Upper lobe of left lung (tissue), 4 donors: ENCODE data around the gene LRRC17.

ENCODE experiments used
- EP300 ChIP-seq, 4 donors: sonication (generic); formaldehyde crosslinking; IDR thresholded peaks; one replicate each; pipeline ENCODE4 v1.5.1; 2017; ENCODE audit warnings: antibody characterized with exemption in 4 of 4, control low read depth in 2 of 4
- POLR2A ChIP-seq, 4 donors: fragments of 450-650 bp; IDR thresholded peaks; one replicate each; pipeline ENCODE4 v1.5.1; 2016 to 2017; ENCODE audit warnings: antibody characterized with exemption in 4 of 4, mild to moderate bottlenecking in 2 of 4
- TF ChIP-seq, protein P1 (sequence below), 6 experiments: fragments of 450-650 bp in 4 of 6; fragments of 200-600 bp in 2 of 6; sonication (generic) in 2 of 6; IDR thresholded peaks; one replicate each; pipeline ENCODE4 v1.5.1; 2016 to 2019; ENCODE audit warnings: antibody characterized with exemption in 6 of 6

DNA sequence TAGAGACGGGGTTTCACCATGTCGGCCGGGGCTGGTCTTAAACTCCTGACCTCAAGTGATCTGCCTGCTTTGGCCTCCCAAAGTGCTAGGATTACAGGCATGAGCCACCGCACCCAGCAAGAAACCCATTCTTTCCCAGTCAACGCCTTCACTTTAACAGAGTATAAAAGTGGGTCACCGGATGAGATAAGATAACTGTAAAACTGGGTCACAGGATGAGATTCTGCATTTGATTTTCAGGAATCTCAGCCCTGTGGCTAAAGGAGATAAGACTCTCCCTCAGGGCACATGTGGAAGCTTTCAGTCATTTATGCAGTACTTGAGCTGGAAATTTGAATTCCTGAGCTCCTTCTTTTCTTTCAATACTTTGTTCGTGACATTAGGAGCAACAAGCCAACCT is 70.8 kb downstream of the LRRC17 start:
- TF ChIP-seq POLR2A (IDR thresholded peaks at IDR 0.05) (no peak), EP300 (IDR thresholded peaks at IDR 0.05) (no peak)
- TF ChIP-seq, protein P1, sequence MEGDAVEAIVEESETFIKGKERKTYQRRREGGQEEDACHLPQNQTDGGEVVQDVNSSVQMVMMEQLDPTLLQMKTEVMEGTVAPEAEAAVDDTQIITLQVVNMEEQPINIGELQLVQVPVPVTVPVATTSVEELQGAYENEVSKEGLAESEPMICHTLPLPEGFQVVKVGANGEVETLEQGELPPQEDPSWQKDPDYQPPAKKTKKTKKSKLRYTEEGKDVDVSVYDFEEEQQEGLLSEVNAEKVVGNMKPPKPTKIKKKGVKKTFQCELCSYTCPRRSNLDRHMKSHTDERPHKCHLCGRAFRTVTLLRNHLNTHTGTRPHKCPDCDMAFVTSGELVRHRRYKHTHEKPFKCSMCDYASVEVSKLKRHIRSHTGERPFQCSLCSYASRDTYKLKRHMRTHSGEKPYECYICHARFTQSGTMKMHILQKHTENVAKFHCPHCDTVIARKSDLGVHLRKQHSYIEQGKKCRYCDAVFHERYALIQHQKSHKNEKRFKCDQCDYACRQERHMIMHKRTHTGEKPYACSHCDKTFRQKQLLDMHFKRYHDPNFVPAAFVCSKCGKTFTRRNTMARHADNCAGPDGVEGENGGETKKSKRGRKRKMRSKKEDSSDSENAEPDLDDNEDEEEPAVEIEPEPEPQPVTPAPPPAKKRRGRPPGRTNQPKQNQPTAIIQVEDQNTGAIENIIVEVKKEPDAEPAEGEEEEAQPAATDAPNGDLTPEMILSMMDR (IDR thresholded peaks at IDR 0.05): no peak
